ENCODE measurements around the gene SLC24A2.

DNA sequence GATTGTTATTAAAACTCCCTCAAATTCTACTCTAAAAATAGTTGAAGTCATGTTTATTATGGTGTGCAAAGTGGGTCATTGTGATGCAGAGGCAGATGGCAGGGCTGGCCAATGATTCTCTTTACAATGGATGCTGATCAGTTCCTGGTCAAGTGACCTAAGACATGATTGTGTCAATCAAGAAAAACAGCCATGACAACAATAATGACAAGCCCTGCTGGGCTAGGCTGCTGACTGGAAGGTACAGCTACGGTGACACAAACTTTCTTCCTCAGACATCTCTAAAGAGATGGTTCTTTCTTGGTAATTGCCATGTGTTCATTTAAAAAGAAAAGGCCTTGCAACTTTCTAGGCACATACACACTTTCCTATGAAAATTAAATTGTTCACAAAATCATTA, 3.6 kb downstream of the SLC24A2 start:
- TF ChIP-seq, protein P1, sequence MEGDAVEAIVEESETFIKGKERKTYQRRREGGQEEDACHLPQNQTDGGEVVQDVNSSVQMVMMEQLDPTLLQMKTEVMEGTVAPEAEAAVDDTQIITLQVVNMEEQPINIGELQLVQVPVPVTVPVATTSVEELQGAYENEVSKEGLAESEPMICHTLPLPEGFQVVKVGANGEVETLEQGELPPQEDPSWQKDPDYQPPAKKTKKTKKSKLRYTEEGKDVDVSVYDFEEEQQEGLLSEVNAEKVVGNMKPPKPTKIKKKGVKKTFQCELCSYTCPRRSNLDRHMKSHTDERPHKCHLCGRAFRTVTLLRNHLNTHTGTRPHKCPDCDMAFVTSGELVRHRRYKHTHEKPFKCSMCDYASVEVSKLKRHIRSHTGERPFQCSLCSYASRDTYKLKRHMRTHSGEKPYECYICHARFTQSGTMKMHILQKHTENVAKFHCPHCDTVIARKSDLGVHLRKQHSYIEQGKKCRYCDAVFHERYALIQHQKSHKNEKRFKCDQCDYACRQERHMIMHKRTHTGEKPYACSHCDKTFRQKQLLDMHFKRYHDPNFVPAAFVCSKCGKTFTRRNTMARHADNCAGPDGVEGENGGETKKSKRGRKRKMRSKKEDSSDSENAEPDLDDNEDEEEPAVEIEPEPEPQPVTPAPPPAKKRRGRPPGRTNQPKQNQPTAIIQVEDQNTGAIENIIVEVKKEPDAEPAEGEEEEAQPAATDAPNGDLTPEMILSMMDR (conservative IDR thresholded peaks at IDR 0.05 in 1 of 2, IDR thresholded peaks at IDR 0.05 in 1 of 2; ENCODE audit: low read depth in 1 of 2, low read length in 2 of 2) = no peak
- TF ChIP-seq EZH2 (IDR thresholded peaks at IDR 0.05; ENCODE audit: low read length, missing control alignments) = no peak

All from fibroblast of lung (primary cell).